GM12873 (cell line): ENCODE measurements around the gene TOM1L2.

ENCODE experiments used
- TF ChIP-seq, protein P1 (sequence below): IDR thresholded peaks from 2 replicates; pipeline ENCODE4 v1.5.1; 2012; ENCODE audit warnings: low read depth, mild to moderate bottlenecking, moderate library complexity, low read length, control low read depth; ENCODE audit not compliant: insufficient read depth; ENCODE audit errors: missing control alignments

Gene TOM1L2

DNA sequence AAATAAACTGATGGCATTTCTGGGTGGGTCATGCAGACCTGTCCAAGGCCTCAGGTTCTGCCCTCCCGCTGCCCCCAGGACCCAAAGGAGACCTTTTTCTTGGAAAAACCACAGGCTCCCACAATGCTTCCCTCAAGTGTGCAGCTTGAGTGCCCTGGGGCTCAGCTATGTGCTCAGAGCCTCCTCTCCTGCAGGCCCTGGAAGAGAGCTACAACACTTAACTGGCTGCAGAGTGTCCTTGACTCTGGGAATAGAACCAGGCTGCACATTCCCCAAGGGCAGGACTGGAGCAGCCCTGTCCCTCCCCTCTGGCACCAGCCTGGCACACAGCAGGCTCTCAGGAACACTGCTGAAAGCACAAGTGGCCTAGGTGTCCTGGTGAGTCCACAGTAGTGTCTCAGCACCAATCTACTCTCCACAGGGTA lies 130.6 kb downstream of the TOM1L2 start:
- TF ChIP-seq, protein P1, sequence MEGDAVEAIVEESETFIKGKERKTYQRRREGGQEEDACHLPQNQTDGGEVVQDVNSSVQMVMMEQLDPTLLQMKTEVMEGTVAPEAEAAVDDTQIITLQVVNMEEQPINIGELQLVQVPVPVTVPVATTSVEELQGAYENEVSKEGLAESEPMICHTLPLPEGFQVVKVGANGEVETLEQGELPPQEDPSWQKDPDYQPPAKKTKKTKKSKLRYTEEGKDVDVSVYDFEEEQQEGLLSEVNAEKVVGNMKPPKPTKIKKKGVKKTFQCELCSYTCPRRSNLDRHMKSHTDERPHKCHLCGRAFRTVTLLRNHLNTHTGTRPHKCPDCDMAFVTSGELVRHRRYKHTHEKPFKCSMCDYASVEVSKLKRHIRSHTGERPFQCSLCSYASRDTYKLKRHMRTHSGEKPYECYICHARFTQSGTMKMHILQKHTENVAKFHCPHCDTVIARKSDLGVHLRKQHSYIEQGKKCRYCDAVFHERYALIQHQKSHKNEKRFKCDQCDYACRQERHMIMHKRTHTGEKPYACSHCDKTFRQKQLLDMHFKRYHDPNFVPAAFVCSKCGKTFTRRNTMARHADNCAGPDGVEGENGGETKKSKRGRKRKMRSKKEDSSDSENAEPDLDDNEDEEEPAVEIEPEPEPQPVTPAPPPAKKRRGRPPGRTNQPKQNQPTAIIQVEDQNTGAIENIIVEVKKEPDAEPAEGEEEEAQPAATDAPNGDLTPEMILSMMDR, result no peak

DNA sequence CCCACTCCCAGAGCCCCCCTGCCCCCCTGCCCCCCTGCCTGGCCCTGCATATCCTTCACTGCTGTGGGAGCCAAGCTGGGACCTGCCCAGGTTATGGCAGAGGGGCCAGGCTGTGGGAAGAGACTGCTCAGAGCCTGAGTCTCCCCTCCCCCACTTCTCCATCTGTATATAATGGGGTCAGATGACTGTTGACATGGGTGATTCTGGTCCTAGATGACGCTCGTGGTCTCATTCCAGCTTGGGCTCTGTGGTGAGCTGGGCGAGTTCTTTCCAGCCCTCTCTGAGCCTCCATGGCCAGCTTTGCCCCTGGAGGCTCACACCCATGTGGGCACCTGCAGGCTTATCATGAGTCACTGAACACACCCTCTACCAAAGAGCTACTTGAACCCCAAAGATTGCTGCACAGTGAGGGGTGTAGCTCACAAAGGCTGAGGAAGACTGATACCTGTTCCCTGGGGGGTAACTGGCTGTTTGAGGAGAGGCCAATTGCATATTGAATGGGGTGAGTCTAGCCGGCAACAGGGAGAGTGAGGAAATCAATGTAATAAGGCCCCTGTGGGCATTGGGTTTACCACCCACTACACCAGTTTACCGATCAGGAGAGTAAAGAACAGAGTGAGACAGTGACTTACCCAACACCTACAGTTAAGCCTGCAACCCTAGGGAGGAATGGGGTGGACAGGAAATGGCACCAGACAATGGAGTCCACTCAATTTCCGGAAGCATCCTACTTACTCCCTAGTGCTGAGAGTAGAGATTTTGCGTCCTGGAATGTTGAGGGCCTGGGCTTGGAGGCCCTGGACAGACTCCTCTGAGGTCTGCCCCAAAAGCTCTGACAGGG lies 131.2 kb downstream of the TOM1L2 start:
- TF ChIP-seq, protein P1, result no peak

DNA sequence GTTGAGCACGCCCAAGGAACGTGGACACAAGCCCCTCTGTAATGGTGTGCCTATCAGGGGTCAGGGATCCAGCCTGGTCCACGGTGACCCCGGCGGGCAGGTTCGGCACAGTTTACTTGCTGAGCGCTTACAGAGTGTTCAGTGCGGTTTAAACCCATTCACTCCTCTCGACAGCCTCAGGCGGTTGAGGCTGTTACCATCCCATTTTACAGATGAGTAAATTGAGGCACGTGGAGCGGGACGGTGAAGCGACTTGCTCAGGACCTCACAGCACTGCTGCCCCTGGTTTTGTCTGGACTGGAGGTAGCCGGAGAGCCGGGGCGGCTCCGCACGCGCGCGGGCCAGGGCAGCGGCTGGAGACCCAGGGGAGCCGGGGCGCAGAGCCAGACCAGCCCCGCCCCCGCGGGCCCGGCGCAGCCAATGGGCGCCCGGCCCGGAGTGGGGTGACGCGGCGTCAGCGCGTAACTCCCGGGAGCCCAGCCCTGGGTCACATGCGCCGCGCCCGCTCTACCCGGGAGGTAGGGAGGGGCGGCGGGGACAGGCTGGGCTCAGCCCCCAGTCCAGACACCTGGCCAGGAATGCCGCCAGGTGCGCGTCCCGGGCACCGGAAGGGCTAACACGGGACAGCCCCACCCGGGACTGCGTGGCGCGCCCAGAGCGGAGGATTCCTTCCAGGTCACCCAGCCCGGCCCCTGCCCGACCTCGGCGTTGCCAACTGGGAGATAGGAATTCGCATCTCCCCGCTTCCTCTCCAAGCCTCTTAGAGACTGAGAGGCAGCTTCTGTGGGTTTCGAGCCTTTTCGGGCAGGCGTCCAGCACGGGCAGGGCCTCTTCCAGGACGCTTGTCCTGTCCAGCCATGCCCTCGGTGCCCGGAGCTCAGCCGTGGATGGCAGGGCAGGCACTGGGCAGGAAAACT lies 132.2 kb downstream of the TOM1L2 start:
- TF ChIP-seq, protein P1, result no peak

DNA sequence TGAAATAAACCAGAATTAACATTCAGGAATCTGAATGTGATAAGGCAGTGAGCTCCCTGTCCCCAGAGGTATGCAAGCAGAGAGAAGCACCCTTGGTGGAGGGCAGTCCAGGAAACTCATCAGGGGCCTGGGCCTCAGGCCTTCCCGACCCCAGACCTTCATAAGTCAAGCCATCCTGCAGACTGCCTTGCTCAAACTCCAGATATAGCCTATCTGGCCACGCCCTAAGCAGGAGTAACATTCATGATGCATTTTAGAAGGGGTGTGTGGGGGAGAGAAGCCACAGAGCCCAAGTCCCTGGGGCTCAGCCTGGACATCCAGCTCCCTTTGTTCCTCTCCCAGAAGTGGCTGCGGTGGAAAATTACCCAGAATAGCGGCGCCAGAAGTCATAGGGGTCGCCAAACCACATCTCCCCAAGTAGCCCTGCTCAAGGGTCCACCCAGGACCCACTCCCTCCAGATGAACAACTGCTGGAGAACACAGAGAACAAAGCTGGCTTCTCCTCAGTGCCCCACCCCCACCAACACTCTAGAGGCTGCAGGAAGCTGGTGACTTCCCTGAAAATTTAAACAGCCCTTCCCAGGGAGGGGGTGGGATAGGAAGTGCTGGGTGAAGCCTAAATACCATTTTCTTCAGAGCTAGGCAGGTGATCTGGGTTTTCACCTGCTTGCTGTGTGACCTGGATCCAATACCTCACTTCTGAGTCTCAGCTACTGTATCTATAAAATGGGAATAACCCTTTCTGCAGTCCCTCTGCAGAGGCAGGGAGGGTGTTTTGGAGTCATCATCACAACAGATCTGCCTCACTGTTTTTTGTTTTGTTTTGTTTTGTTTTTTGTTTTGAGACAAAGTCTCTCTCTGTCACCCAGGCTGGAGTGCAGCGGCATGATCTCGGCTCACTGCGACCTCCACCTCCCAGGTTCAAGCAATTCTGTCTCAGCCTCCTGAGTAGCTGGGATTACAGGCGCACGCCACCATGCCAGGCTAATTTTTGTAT lies 133.9 kb downstream of the TOM1L2 start:
- TF ChIP-seq, protein P1, result no peak

DNA sequence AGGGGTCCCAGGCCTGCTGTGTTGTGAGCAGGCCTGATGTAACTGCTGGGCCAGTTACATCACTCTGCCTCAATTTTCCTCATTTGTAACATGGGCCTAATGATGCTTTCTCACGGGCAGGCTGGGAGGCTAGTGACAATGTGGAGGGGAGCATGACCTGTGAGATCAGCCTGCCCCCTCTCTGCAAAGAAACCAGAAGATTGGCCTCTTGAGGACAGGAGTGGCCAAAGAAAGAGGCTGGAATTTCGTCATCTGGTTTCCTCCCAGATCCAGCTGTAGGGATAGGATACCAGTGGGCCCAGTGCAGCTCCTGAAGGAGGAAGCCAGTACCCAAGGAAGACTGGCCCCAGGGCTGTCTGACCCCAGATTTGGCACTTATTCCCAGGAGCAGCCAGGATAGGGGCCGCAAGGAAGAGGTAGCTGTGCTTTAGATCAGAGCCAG lies 134.8 kb downstream of the TOM1L2 start:
- TF ChIP-seq, protein P1, result no peak

DNA sequence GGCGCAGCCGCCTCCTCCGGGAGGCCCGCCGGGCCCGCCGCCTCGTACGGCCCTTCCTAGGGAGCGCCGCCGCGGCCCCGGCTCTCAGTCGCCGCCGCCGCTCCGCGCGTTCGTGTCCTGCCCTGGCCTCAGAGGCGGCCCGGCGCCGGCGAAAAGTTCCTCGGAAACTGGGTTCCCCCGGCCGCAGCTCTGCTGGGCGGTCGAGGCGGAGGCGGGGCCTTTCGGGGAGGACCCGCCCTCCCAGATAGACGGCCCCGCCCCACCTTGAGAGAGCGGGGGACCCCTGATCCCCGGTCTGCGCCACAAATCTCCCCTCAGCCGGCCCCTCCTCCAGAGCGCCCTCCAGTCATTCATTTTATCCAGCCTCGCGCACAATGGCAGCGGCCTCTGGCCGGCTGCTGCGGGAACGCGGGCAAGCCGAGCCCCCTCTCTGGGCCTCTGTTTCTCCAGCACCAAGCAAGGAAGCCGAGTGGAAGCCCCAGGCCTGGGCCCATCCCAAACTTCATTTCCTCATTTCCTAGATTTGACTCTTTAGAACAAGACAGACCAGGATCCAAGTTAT lies 135.3 kb downstream of the TOM1L2 start, which contains the start of gene SREBF1:
SREBF1 (minus strand) TSS at position 169 of the 562 bp plus-strand sequence. CDS start 169 bp downstream, outside the sequence.
- TF ChIP-seq, protein P1, result no peak
